ENCODE data around the gene SOX6. TPM values are rescaled to one million over a fixed set of nuclear protein-coding genes. Genes with fewer than 3 reads are reported as not detected.

The SOX6 gene
- total and polyA plus RNA-seq, 2 of the 13 experiments (the other 11 are each of a cell fraction or from before 2014, with no cell fraction given), result 2.6 to 11.2 TPM

GRCh38 chr11:16114978-16115871 is 241.1 kb downstream of the SOX6 start (continued):
- TF ChIP-seq TBL1XR1 (IDR thresholded peaks at IDR 0.05; ENCODE audit: borderline replicate concordance, low read length, partially characterized antibody) (peak; percentile 99), GATAD1 (CRISPR knock-in tag; IDR thresholded peaks at IDR 0.05) (no peak), SRY (CRISPR knock-in tag; IDR thresholded peaks at IDR 0.05) (no peak), PBX2 (CRISPR knock-in tag; IDR thresholded peaks at IDR 0.05) (no peak), ZNF687 (CRISPR knock-in tag; IDR thresholded peaks at IDR 0.05) (no peak), ZNF749 (CRISPR knock-in tag; IDR thresholded peaks at IDR 0.05; ENCODE audit: borderline replicate concordance) (no peak), GLI4 (CRISPR knock-in tag; IDR thresholded peaks at IDR 0.05; ENCODE audit: borderline replicate concordance) (no peak), MXD3 (CRISPR knock-in tag; IDR thresholded peaks at IDR 0.05) (no peak), U2AF2 (IDR thresholded peaks at IDR 0.05; ENCODE audit: low read depth, low read length) (no peak), ZNF441 (CRISPR knock-in tag; IDR thresholded peaks at IDR 0.05; ENCODE audit: borderline replicate concordance) (no peak), MAFK (conservative IDR thresholded peaks at IDR 0.05 in 1 of 2, IDR thresholded peaks at IDR 0.05 in 1 of 2; ENCODE audit: low read length in 2 of 2) (peak; percentile 63 to 66), ZSCAN9 (CRISPR knock-in tag; IDR thresholded peaks at IDR 0.05; ENCODE audit: borderline replicate concordance) (0 out of 2 replicates have a peak, but pooled peaks have one; percentile 16), ISL2 (CRISPR knock-in tag; IDR thresholded peaks at IDR 0.05) (peak; percentile 84; the same call in 1 of the 2 replicates), PBX3 (CRISPR knock-in tag; IDR thresholded peaks at IDR 0.05; ENCODE audit: borderline replicate concordance) (no peak), ZHX1 (CRISPR knock-in tag; IDR thresholded peaks at IDR 0.05; ENCODE audit: low read depth) (no peak), THAP11 (CRISPR knock-in tag; IDR thresholded peaks at IDR 0.05) (peak; percentile 32; the same call in 1 of the 2 replicates), FOXA1 (IDR thresholded peaks at IDR 0.05) (peak; percentile 79), FOXA1 (CRISPR knock-in tag; IDR thresholded peaks at IDR 0.05) (peak; percentile 91), ZNF589 (CRISPR knock-in tag; conservative IDR thresholded peaks at IDR 0.05) (no peak)
